ENCODE data around the gene RASD2.

- TF ChIP-seq CTCF (IDR thresholded peaks at IDR 0.05; ENCODE audit: low read depth, low read length) (no peak), EZH2phosphoT487 (IDR thresholded peaks at IDR 0.05; ENCODE audit: low read depth) (no peak)
Measured at GRCh38 chr22:35560366-35560765, 19.7 kb downstream of the RASD2 start.

All from OCI-LY3 (cell line).